HG03469 (cell line): ENCODE measurements around the gene ALDOA.
"Not testable (repeated sequence)": the region's sequence is repeated elsewhere in the genome, so short reads cannot be mapped to it uniquely, and the experiment has no call there.

Experiments used
- ATAC-seq: cut with Tn5 transposase; IDR thresholded peaks from one replicate; pipeline ENCODE4 v1.9.1; 2021; ENCODE audit warnings: mild to moderate bottlenecking, moderate library complexity, moderate number of reproducible peaks; ENCODE audit not compliant: unreplicated experiment

ALDOA gene

GRCh38 chr16:30065102-30065942 lies at the start of gene ALDOA:
ALDOA (plus strand) TSS chr16:30065760; CDS start chr16:30066898, 1,138 bp downstream.
- ATAC-seq = peak; percentile 62

GRCh38 chr16:30016555-30017276 lies 48.8 kb upstream of the ALDOA start:
- ATAC-seq = no peak

- no peak for ATAC-seq
These were observed 48.3 kb upstream of the ALDOA start for GRCh38 chr16:30017277-30017656.

- not testable (repeated sequence) for ATAC-seq
These were observed 47.6 kb upstream of the ALDOA start for GRCh38 chr16:30017937-30018336.

GRCh38 chr16:30018731-30019158 lies 46.8 kb upstream of the ALDOA start:
- ATAC-seq = no peak

- no peak for ATAC-seq
These were observed 42.7 kb upstream of the ALDOA start, which contains the start of gene C16orf92 for GRCh38 chr16:30022887-30023286. C16orf92 (plus strand) TSS chr16:30023198; CDS start chr16:30023341, 143 bp downstream.

- ATAC-seq = no peak
These were observed 42.0 kb upstream of the ALDOA start for GRCh38 chr16:30023586-30023985.

- no peak for ATAC-seq
These were observed 41.1 kb upstream of the ALDOA start for GRCh38 chr16:30024451-30024850.

- ATAC-seq = no peak
These were observed 40.4 kb upstream of the ALDOA start for GRCh38 chr16:30025156-30025555.

GRCh38 chr16:30025574-30025973 lies 40.0 kb upstream of the ALDOA start:
- no peak for ATAC-seq

GRCh38 chr16:30026449-30026848 lies 39.1 kb upstream of the ALDOA start:
- ATAC-seq = no peak

GRCh38 chr16:30027588-30028437 lies 37.7 kb upstream of the ALDOA start:
- no peak for ATAC-seq

GRCh38 chr16:30028438-30029076 lies 37.0 kb upstream of the ALDOA start:
- no peak for ATAC-seq

- ATAC-seq = no peak
These were observed 35.4 kb upstream of the ALDOA start for GRCh38 chr16:30030011-30030685.

- ATAC-seq = no peak
These were observed 34.6 kb upstream of the ALDOA start, which contains the start of gene TLCD3B for GRCh38 chr16:30030841-30031413. TLCD3B (minus strand) TSS chr16:30031271; CDS start chr16:30030527, 744 bp downstream.

- no peak for ATAC-seq
These were observed 34.1 kb upstream of the ALDOA start for GRCh38 chr16:30031477-30031918.

GRCh38 chr16:30032083-30032819 lies 33.3 kb upstream of the ALDOA start:
- ATAC-seq = no peak

GRCh38 chr16:30033270-30033669 lies 32.3 kb upstream of the ALDOA start:
- no peak for ATAC-seq

GRCh38 chr16:30040221-30040620 lies 25.3 kb upstream of the ALDOA start:
- no peak for ATAC-seq
